Tibial nerve (tissue), 3 donors: ENCODE results near the gene RNF130.

ENCODE experiments used
- CTCF ChIP-seq, 5 experiments: fragments of 200-600 bp in 3 of 5; fragments of 450-650 bp in 2 of 5; sonication (generic) in 3 of 5; IDR thresholded peaks; one replicate each; pipeline ENCODE4 v1.5.1; 2016 to 2019; ENCODE audit warnings: antibody characterized with exemption in 5 of 5, mild to moderate bottlenecking in 3 of 5, moderate library complexity in 2 of 5
- POLR2A ChIP-seq, 2 donors: fragments of 450-650 bp; IDR thresholded peaks; one replicate each; pipeline ENCODE4 v1.6.1; 2017; ENCODE audit warnings: antibody characterized with exemption in 2 of 2, mild to moderate bottlenecking in 2 of 2, moderate library complexity in 2 of 2

GRCh38 chr5:179906795-179907555 is 164.6 kb downstream of the RNF130 start:
- TF ChIP-seq CTCF (IDR thresholded peaks at IDR 0.05), result no peak
- TF ChIP-seq POLR2A (IDR thresholded peaks at IDR 0.05), result no peak
